ENCODE data around the gene RARS2. TPM values are rescaled to one million over a fixed set of nuclear protein-coding genes. Genes with fewer than 3 reads are reported as not detected.

The RARS2 gene
- total and polyA plus RNA-seq, 4 donors: 15.6 to 40.5 (median 24.4) TPM

DNA sequence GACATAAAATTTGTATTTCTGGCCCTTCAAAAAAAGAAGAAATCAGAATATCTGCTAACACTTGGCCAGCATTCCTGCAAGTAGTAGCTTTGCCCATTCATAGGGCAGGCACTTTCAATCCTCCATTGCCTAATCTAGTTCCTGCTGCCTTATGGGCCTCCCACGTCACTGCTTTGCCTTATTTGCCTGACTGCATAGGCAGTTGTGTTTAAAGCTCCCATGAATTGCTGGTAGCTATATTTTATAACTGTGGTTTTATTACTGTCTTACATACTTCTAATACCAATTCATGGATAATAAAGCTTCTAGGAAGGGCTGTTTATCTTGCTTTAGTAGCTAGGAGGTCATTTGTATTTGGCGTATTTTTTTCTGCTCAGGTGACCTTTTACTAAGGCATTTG lies 124.7 kb downstream of the RARS2 start:
- Histone ChIP-seq H3K27ac (ENCODE audit: low read depth in 1 of 2, low read length in 1 of 2) (no peak overlapping the region), H3K4me1 (ENCODE audit: control insufficient read depth in 5 of 5, insufficient read depth in 5 of 5, low read length in 5 of 5) (no peaks in the 10 kb centered on the region), H3K9me3 (ENCODE audit: control insufficient read depth in 4 of 4, insufficient read depth in 3 of 4, low read length in 3 of 4) (no peaks in the 10 kb centered on the region), H3K36me3 (ENCODE audit: control insufficient read depth in 4 of 4, insufficient read depth in 4 of 4, low read length in 4 of 4) (no peaks in the 10 kb centered on the region), H3K9ac (ENCODE audit: insufficient read depth in 1 of 2, low read length in 2 of 2) (no peak overlapping the region), H3K27me3 (ENCODE audit: control insufficient read depth in 3 of 3, insufficient read depth in 3 of 3, low read length in 2 of 3) (peaks cover 0 to 2% (median 0%) of the 10 kb centered on the region in 3 donors), H3K4me3 (no peak overlapping the region)
- 82% methylated on average over 2 of the region's 2 CpGs for WGBS, 2 donors
- TF ChIP-seq, protein P1, sequence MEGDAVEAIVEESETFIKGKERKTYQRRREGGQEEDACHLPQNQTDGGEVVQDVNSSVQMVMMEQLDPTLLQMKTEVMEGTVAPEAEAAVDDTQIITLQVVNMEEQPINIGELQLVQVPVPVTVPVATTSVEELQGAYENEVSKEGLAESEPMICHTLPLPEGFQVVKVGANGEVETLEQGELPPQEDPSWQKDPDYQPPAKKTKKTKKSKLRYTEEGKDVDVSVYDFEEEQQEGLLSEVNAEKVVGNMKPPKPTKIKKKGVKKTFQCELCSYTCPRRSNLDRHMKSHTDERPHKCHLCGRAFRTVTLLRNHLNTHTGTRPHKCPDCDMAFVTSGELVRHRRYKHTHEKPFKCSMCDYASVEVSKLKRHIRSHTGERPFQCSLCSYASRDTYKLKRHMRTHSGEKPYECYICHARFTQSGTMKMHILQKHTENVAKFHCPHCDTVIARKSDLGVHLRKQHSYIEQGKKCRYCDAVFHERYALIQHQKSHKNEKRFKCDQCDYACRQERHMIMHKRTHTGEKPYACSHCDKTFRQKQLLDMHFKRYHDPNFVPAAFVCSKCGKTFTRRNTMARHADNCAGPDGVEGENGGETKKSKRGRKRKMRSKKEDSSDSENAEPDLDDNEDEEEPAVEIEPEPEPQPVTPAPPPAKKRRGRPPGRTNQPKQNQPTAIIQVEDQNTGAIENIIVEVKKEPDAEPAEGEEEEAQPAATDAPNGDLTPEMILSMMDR (IDR thresholded peaks at IDR 0.05; ENCODE audit: control extremely low read depth, extremely low read depth): no peak
- no peak for ATAC-seq (ENCODE audit: insufficient read depth, low FRiP score)
- no peak for DNase-seq

Small RNA genes within 50 kb of the gene (small RNA-seq; reads per million reads assigned to genes)
- gene RNU6-444P (ENCODE audit: low replicate concordance): not detected

Other genes starting within 250 kb of the RARS2 start
- 10 to 100 TPM in 1 of 2 donors, 1 to 10 TPM in 1; 2.4 to 11.5 TPM for gene C6orf163, start 245.2 kb downstream of the RARS2 start, total RNA-seq
- under 1 TPM; 0.21 to 0.87 TPM for gene C6orf163, start 245.2 kb downstream of the RARS2 start, polyA plus RNA-seq
- gene CFAP206, start 182.0 kb downstream of the RARS2 start, total RNA-seq: 10 to 100 TPM; 10.9 to 15.0 TPM
- 1 to 10 TPM; 2.3 to 5.0 TPM for gene CFAP206, start 182.0 kb downstream of the RARS2 start, polyA plus RNA-seq
- 10 to 100 TPM; 21.7 to 42.2 TPM for gene SLC35A1, start 117.0 kb downstream of the RARS2 start, total RNA-seq
- gene SLC35A1, start 117.0 kb downstream of the RARS2 start, polyA plus RNA-seq: 10 to 100 TPM; 19.3 to 32.7 TPM
- 10 to 100 TPM; 18.5 to 30.3 TPM for gene ORC3, start 148 bp upstream of the RARS2 start, total RNA-seq
- 10 to 100 TPM; 12.0 to 15.0 TPM for gene ORC3, start 148 bp upstream of the RARS2 start, polyA plus RNA-seq
- gene AKIRIN2, start 112.2 kb upstream of the RARS2 start, total RNA-seq: 10 to 100 TPM; 44.1 to 56.5 TPM
- gene AKIRIN2, start 112.2 kb upstream of the RARS2 start, polyA plus RNA-seq: 10 to 100 TPM; 20.9 to 63.1 TPM

All from lung (tissue), 13 donors.